MM.1S (cell line): ENCODE measurements around the gene ZAP70.

ENCODE experiments used
- DNase-seq: peaks from one replicate; pipeline ENCODE4 v3.0.0-alpha.2; 2015
- H2AFZ ChIP-seq: fragments of 300-600 bp; sonication (generic); 2 replicates; pipeline ENCODE4 v1.6.0; 2016; ENCODE audit warnings: antibody characterized with exemption, low read length
- H3F3A ChIP-seq: fragments of 300-600 bp; sonication (generic); 2 replicates; pipeline ENCODE4 v1.6.1; 2016; ENCODE audit warnings: mild to moderate bottlenecking, antibody characterized with exemption, low read length, moderate library complexity, mixed read lengths; ENCODE audit not compliant: insufficient read depth
- H3K27ac ChIP-seq: fragments of 300-600 bp; sonication (generic); 2 replicates; pipeline ENCODE4 v1.5.1; 2016; ENCODE audit warnings: mild to moderate bottlenecking, low read length
- H3K27me3 ChIP-seq: fragments of 300-600 bp; sonication (generic); replicated peaks from 2 replicates; pipeline ENCODE4 v1.6.0; 2016; ENCODE audit warnings: low read length; ENCODE audit not compliant: insufficient read depth
- H3K36me3 ChIP-seq: fragments of 300-600 bp; sonication (generic); replicated peaks from 2 replicates; pipeline ENCODE4 v1.6.1; 2016; ENCODE audit warnings: mild to moderate bottlenecking, low read length, mixed read lengths; ENCODE audit not compliant: insufficient read depth
- H3K4me1 ChIP-seq: fragments of 300-600 bp; sonication (generic); 2 replicates; pipeline ENCODE4 v1.6.1; 2016; ENCODE audit warnings: low read length, mixed read lengths
- H3K4me2 ChIP-seq: fragments of 300-600 bp; sonication (generic); 2 replicates; pipeline ENCODE4 v1.6.0; 2016; ENCODE audit warnings: low read depth, low read length
- H3K4me3 ChIP-seq: fragments of 300-600 bp; sonication (generic); 2 replicates; pipeline ENCODE4 v1.5.1; 2016; ENCODE audit warnings: low read length, mixed read lengths
- H3K79me2 ChIP-seq: fragments of 300-600 bp; sonication (generic); 2 replicates; pipeline ENCODE4 v1.6.1; 2016; ENCODE audit warnings: mixed run types, low read length, mixed read lengths
- H3K9ac ChIP-seq: fragments of 300-600 bp; sonication (generic); 2 replicates; pipeline ENCODE4 v1.6.1; 2016; ENCODE audit warnings: low read length, mixed read lengths
- H3K9me2 ChIP-seq: fragments of 300-600 bp; sonication (generic); replicated peaks from 2 replicates; pipeline ENCODE4 v1.6.1; 2016; ENCODE audit warnings: mild to moderate bottlenecking, low read length, mixed read lengths; ENCODE audit not compliant: insufficient read depth
- H3K9me3 ChIP-seq: fragments of 300-600 bp; sonication (generic); replicated peaks from 2 replicates; pipeline ENCODE4 v1.6.1; 2016; ENCODE audit warnings: mild to moderate bottlenecking, low read length, mixed read lengths; ENCODE audit not compliant: insufficient read depth
- H4K20me1 ChIP-seq: fragments of 300-600 bp; sonication (generic); 2 replicates; pipeline ENCODE4 v1.6.1; 2016; ENCODE audit warnings: mild to moderate bottlenecking, low read length, moderate library complexity, mixed read lengths; ENCODE audit not compliant: insufficient read depth
- EZH2 ChIP-seq: fragments of 300-600 bp; sonication (generic); optimal IDR thresholded peaks from 2 replicates; pipeline ENCODE3; 2017; ENCODE audit warnings: low read depth, mild to moderate bottlenecking, antibody characterized with exemption, low read length, mixed read lengths
- EZH2phosphoT487 ChIP-seq: fragments of 300-600 bp; sonication (generic); IDR thresholded peaks from 2 replicates; pipeline ENCODE4 v1.6.1; 2018; ENCODE audit warnings: antibody characterized with exemption, low read length
- TF ChIP-seq, protein P1 (sequence below): fragments of 300-600 bp; sonication (generic); IDR thresholded peaks from 2 replicates; pipeline ENCODE4 v1.5.1; 2016; ENCODE audit warnings: antibody characterized with exemption, low read length, mixed read lengths

ZAP70 gene

GRCh38 chr2:97761192-97761591 is 47.8 kb downstream of the ZAP70 start:
- TF ChIP-seq EZH2phosphoT487, result no peak
- no peak for TF ChIP-seq EZH2
- TF ChIP-seq, protein P1, sequence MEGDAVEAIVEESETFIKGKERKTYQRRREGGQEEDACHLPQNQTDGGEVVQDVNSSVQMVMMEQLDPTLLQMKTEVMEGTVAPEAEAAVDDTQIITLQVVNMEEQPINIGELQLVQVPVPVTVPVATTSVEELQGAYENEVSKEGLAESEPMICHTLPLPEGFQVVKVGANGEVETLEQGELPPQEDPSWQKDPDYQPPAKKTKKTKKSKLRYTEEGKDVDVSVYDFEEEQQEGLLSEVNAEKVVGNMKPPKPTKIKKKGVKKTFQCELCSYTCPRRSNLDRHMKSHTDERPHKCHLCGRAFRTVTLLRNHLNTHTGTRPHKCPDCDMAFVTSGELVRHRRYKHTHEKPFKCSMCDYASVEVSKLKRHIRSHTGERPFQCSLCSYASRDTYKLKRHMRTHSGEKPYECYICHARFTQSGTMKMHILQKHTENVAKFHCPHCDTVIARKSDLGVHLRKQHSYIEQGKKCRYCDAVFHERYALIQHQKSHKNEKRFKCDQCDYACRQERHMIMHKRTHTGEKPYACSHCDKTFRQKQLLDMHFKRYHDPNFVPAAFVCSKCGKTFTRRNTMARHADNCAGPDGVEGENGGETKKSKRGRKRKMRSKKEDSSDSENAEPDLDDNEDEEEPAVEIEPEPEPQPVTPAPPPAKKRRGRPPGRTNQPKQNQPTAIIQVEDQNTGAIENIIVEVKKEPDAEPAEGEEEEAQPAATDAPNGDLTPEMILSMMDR, result no peak
- no peaks in the 10 kb centered on the region for H4K20me1 ChIP-seq
- H3K27me3 ChIP-seq, result no peaks in the 10 kb centered on the region
- no peaks in the 10 kb centered on the region for H3K9me3 ChIP-seq
- DNase-seq, result no peak
- H3K27ac ChIP-seq, result no peak overlapping the region
- no peak overlapping the region for H3K4me3 ChIP-seq
- no peaks in the 10 kb centered on the region; the same call in 1 of the 2 replicates for H3K36me3 ChIP-seq
- H3K79me2 ChIP-seq, result no peaks in the 10 kb centered on the region
- no peaks in the 10 kb centered on the region for H3K4me1 ChIP-seq
- no peaks in the 10 kb centered on the region for H3K9me2 ChIP-seq
- no peak overlapping the region for H2AFZ ChIP-seq
- no peaks in the 10 kb centered on the region for H3F3A ChIP-seq
- H3K4me2 ChIP-seq, result no peak overlapping the region
- H3K9ac ChIP-seq, result no peak overlapping the region

- no peaks in the 10 kb centered on the region for H3K4me1 ChIP-seq
- no peaks in the 10 kb centered on the region for H3K9me2 ChIP-seq
- no peaks in the 10 kb centered on the region for H3K79me2 ChIP-seq
- TF ChIP-seq, protein P1, result no peak
- no peak overlapping the region for H2AFZ ChIP-seq
- H3F3A ChIP-seq, result no peaks in the 10 kb centered on the region
- no peaks in the 10 kb centered on the region for H4K20me1 ChIP-seq
- H3K27ac ChIP-seq, result no peak overlapping the region
- no peak overlapping the region for H3K4me2 ChIP-seq
- H3K27me3 ChIP-seq, result no peaks in the 10 kb centered on the region
- H3K4me3 ChIP-seq, result no peak overlapping the region
- no peak for DNase-seq
- H3K9ac ChIP-seq, result no peak overlapping the region
- no peaks in the 10 kb centered on the region; the same call in 1 of the 2 replicates for H3K36me3 ChIP-seq
- no peaks in the 10 kb centered on the region for H3K9me3 ChIP-seq
Measured at GRCh38 chr2:97763176-97763845, 49.9 kb downstream of the ZAP70 start.

DNA sequence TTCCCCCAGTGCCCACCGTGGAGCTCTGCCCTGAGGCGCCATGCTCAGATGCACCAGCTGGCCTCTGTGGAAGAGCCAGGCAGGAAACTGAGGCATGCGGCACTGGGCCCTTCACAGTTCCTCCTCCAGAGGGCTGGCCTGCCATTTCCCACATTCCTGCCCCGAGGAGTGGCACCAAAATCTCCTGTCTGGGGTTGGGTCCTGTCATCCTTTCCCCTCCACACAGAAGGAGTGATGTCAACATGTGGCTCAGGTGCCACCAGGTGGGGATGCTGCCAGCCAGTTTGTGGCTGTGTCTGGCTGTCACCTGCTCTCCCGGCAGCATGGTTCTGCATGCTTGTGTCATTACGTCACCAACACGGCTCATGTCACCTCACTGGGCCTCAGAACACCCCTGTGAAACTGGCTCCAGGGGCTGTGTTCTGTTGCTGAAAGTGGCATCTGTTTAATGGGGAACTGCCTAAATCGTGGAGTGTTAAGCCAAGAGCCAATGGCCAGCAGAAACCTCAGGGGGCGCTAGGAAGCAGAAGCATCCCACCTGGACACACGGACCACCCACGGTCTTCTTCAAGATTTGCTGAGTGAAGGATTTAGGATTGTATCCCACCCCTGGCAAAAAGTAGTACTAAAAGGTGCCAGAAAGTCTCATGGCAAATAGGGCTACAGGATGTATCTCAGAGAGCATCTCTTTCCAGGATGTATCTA is 51.3 kb downstream of the ZAP70 start:
- Histone ChIP-seq H3F3A (no peaks in the 10 kb centered on the region), H3K4me2 (no peak overlapping the region), H3K27me3 (no peaks in the 10 kb centered on the region), H4K20me1 (no peaks in the 10 kb centered on the region), H3K4me1 (no peaks in the 10 kb centered on the region), H3K9me2 (no peaks in the 10 kb centered on the region), H3K27ac (no peak overlapping the region), H3K9me3 (no peaks in the 10 kb centered on the region), H3K4me3 (no peak overlapping the region), H3K9ac (no peak overlapping the region), H3K36me3 (no peaks in the 10 kb centered on the region; the same call in 1 of the 2 replicates), H2AFZ (no peak overlapping the region), H3K79me2 (no peaks in the 10 kb centered on the region)
- no peak for DNase-seq
- TF ChIP-seq, protein P1, result no peak
- TF ChIP-seq EZH2 (no peak), EZH2phosphoT487 (no peak)
